Pulmonary artery endothelial cell (primary cell): ENCODE results near the gene RNU6-8. TPM values are rescaled to one million over a fixed set of nuclear protein-coding genes. Genes with fewer than 3 reads are reported as not detected.

ENCODE experiments used
- total RNA-seq: library from RNA; depleted of rRNA; stranded (reverse); fragments of >200 nt; gene quantifications from 2 replicates; pipeline ENCODE4 v1.2.3, GENCODE V29; 2014

The RNU6-8 gene
- total RNA-seq, 1 donor from 2014 or later, result not detected

Other genes starting within 250 kb of the RNU6-8 start
- 37.4 and 42.1 TPM in 2 replicates for gene ARHGAP5, start 126.0 kb downstream of the RNU6-8 start, total RNA-seq
- not detected in 2 replicates for gene RNU6-7, start 1.2 kb downstream of the RNU6-8 start, total RNA-seq
- gene AKAP6, start 126.0 kb upstream of the RNU6-8 start, total RNA-seq, result 0.18 and 0.26 TPM in 2 replicates